ENCODE data around the gene MPP1.

MPP1 gene

DNA sequence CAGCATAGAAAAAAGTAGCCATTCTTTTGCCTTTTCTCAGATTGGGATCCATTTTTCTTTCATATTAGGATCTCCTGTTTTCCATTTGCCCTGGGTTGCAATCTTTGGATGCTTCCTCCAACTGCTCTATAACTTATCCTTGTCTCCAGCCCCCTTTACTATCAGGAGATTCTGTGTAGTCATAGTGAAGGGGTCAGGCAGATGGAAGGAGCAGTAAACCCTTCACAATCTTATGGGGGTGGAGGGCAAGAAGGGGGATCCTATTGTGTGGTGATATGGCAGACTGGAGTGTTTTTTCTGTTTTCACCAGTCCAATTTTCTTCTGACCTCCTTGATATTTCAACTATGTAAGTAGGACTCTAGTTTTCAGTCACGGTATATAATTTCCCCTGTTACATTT lies 30.9 kb upstream of the MPP1 start:
- H3K9ac ChIP-seq (ENCODE audit: low read depth, low read length, poor library complexity, severe bottlenecking), result no peak overlapping the region
- no peak overlapping the region for H2AFZ ChIP-seq (ENCODE audit: low read length)
- no peak overlapping the region for H3K4me2 ChIP-seq (ENCODE audit: low read depth, low read length, poor library complexity, severe bottlenecking)
- H3K79me2 ChIP-seq (ENCODE audit: insufficient read depth, low read length), result no peaks in the 10 kb centered on the region
- H4K20me1 ChIP-seq (ENCODE audit: insufficient read depth, low read length, poor library complexity, severe bottlenecking), result no peaks in the 10 kb centered on the region
- no peaks in the 10 kb centered on the region for H3K4me1 ChIP-seq (ENCODE audit: insufficient read depth, low read length, poor library complexity, severe bottlenecking)
- H3K9me2 ChIP-seq (replicated peaks; ENCODE audit: low read depth, low read length), result no peaks in the 10 kb centered on the region
- no peak for TF ChIP-seq EZH2phosphoT487 (IDR thresholded peaks at IDR 0.05; ENCODE audit: borderline replicate concordance)
- TF ChIP-seq, protein P1, sequence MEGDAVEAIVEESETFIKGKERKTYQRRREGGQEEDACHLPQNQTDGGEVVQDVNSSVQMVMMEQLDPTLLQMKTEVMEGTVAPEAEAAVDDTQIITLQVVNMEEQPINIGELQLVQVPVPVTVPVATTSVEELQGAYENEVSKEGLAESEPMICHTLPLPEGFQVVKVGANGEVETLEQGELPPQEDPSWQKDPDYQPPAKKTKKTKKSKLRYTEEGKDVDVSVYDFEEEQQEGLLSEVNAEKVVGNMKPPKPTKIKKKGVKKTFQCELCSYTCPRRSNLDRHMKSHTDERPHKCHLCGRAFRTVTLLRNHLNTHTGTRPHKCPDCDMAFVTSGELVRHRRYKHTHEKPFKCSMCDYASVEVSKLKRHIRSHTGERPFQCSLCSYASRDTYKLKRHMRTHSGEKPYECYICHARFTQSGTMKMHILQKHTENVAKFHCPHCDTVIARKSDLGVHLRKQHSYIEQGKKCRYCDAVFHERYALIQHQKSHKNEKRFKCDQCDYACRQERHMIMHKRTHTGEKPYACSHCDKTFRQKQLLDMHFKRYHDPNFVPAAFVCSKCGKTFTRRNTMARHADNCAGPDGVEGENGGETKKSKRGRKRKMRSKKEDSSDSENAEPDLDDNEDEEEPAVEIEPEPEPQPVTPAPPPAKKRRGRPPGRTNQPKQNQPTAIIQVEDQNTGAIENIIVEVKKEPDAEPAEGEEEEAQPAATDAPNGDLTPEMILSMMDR (conservative IDR thresholded peaks at IDR 0.05; ENCODE audit: low read length), result no peak
- no peaks in the 10 kb centered on the region for H3F3A ChIP-seq (ENCODE audit: low read depth)
- no peaks in the 10 kb centered on the region for H3K36me3 ChIP-seq (ENCODE audit: insufficient read depth, low read length)
- no peaks in the 10 kb centered on the region for H3K9me3 ChIP-seq (ENCODE audit: insufficient read depth, low read depth, low read length)
- no peak overlapping the region for H3K4me3 ChIP-seq (ENCODE audit: low read length, poor library complexity, severe bottlenecking)
- no peaks in the 10 kb centered on the region for H3K27me3 ChIP-seq (ENCODE audit: insufficient read depth, low read length, poor library complexity, severe bottlenecking)

DNA sequence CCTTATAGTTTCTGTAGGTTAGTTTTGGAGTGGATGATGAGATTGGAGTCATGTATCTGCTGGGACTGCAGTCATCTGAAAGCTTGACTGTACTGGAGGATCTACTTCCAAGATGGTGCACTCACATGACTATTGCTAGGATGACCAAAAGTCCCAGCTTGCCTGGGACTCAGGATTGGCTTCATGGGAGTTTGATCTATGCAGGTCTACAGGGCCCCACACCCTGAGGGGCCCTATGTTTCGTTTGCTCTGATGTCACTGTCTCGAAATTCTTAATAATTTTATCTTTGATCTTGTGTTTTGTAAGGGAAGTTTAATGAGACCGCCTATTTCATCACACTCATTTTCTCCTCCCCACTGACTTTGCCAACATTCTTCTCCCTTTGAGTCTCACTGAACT lies 29.3 kb upstream of the MPP1 start, which contains the start of gene SMIM9:
SMIM9 (minus strand) TSS at position 101 of the 400 bp plus-strand sequence. CDS start 3,806 bp downstream, outside the sequence.
- H3K36me3 ChIP-seq (ENCODE audit: insufficient read depth, low read length), result no peaks in the 10 kb centered on the region
- no peak within 1 kb of the TSS for H2AFZ ChIP-seq (ENCODE audit: low read length)
- no peak within 1 kb of the TSS for H3K4me3 ChIP-seq (ENCODE audit: low read length, poor library complexity, severe bottlenecking)
- no peaks in the 10 kb centered on the region for H3K79me2 ChIP-seq (ENCODE audit: insufficient read depth, low read length)
- H3F3A ChIP-seq (ENCODE audit: low read depth), result no peaks in the 10 kb centered on the region
- no peaks in the 10 kb centered on the region for H3K27me3 ChIP-seq (ENCODE audit: insufficient read depth, low read length, poor library complexity, severe bottlenecking)
- no peak within 1 kb of the TSS for H3K9ac ChIP-seq (ENCODE audit: low read depth, low read length, poor library complexity, severe bottlenecking)
- TF ChIP-seq, protein P1 (conservative IDR thresholded peaks at IDR 0.05; ENCODE audit: low read length), result no peak
- TF ChIP-seq EZH2phosphoT487 (IDR thresholded peaks at IDR 0.05; ENCODE audit: borderline replicate concordance), result no peak
- H3K4me2 ChIP-seq (ENCODE audit: low read depth, low read length, poor library complexity, severe bottlenecking), result no peak within 1 kb of the TSS
- no peaks in the 10 kb centered on the region for H3K4me1 ChIP-seq (ENCODE audit: insufficient read depth, low read length, poor library complexity, severe bottlenecking)
- H3K9me3 ChIP-seq (ENCODE audit: insufficient read depth, low read depth, low read length), result no peaks in the 10 kb centered on the region
- H4K20me1 ChIP-seq (ENCODE audit: insufficient read depth, low read length, poor library complexity, severe bottlenecking), result no peaks in the 10 kb centered on the region
- no peaks in the 10 kb centered on the region for H3K9me2 ChIP-seq (replicated peaks; ENCODE audit: low read depth, low read length)

DNA sequence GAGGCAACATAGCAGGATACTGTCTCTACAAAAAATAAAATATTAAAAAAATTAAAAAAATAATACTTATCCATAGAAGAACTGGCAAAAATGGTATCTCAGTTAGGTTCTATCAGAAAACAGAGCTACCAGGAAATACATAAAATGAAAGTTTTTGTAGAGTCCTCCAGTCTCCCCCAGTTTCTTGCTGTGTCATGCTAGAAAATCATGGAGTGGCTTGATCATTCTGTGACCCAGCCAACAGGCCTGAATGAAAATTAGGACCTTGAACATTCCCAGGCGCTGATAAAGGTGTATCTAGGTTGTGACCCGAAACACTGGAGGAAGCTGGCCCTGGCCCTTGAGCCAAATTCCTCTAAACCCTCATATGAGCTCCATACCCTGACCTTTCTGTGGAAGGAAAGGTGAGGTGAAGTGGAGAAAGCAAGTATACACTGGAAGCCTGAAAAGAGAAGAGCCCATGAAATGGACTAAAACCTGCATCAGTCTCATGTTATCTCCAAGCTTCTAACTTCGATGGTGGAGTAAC lies 28.5 kb upstream of the MPP1 start:
- no peaks in the 10 kb centered on the region for H3K79me2 ChIP-seq (ENCODE audit: insufficient read depth, low read length)
- H3K9me3 ChIP-seq (ENCODE audit: insufficient read depth, low read depth, low read length), result no peaks in the 10 kb centered on the region
- H4K20me1 ChIP-seq (ENCODE audit: insufficient read depth, low read length, poor library complexity, severe bottlenecking), result no peaks in the 10 kb centered on the region
- no peak for TF ChIP-seq EZH2phosphoT487 (IDR thresholded peaks at IDR 0.05; ENCODE audit: borderline replicate concordance)
- TF ChIP-seq, protein P1 (conservative IDR thresholded peaks at IDR 0.05; ENCODE audit: low read length), result no peak
- H3K4me2 ChIP-seq (ENCODE audit: low read depth, low read length, poor library complexity, severe bottlenecking), result no peak overlapping the region
- H3K27me3 ChIP-seq (ENCODE audit: insufficient read depth, low read length, poor library complexity, severe bottlenecking), result no peaks in the 10 kb centered on the region
- no peaks in the 10 kb centered on the region for H3K9me2 ChIP-seq (replicated peaks; ENCODE audit: low read depth, low read length)
- H3K36me3 ChIP-seq (ENCODE audit: insufficient read depth, low read length), result no peaks in the 10 kb centered on the region
- no peaks in the 10 kb centered on the region for H3K4me1 ChIP-seq (ENCODE audit: insufficient read depth, low read length, poor library complexity, severe bottlenecking)
- H2AFZ ChIP-seq (ENCODE audit: low read length), result no peak overlapping the region
- H3F3A ChIP-seq (ENCODE audit: low read depth), result no peaks in the 10 kb centered on the region
- H3K4me3 ChIP-seq (ENCODE audit: low read length, poor library complexity, severe bottlenecking), result no peak overlapping the region
- no peak overlapping the region for H3K9ac ChIP-seq (ENCODE audit: low read depth, low read length, poor library complexity, severe bottlenecking)

All from Loucy (cell line).